Hepatocyte (in vitro differentiated cells): Measurements from ENCODE around the gene DOHH. TPM values are rescaled to one million over a fixed set of nuclear protein-coding genes. Genes with fewer than 3 reads are reported as not detected.

Experiments
- DNase-seq: peaks from one replicate; pipeline ENCODE4 v3.0.0-alpha.2; 2016; ENCODE audit warnings: low spot score
- H2AFZ ChIP-seq: fragments of 200-600 bp; sonication (generic); 2 replicates; pipeline ENCODE4 v1.6.0; 2016; ENCODE audit warnings: antibody characterized with exemption, mild to moderate bottlenecking
- H3K27ac ChIP-seq: fragments of 200-600 bp; sonication (generic); 2 replicates; pipeline ENCODE4 v1.5.1; 2016; ENCODE audit warnings: mild to moderate bottlenecking
- H3K27me3 ChIP-seq: fragments of 200-600 bp; sonication (generic); 2 replicates; pipeline ENCODE4 v1.6.1; 2016
- H3K36me3 ChIP-seq: fragments of 200-600 bp; sonication (generic); replicated peaks from 2 replicates; pipeline ENCODE4 v1.5.1; 2016; ENCODE audit warnings: low read depth; ENCODE audit not compliant: insufficient read depth
- H3K4me1 ChIP-seq: fragments of 200-600 bp; sonication (generic); 2 replicates; pipeline ENCODE4 v1.5.1; 2016; ENCODE audit warnings: mild to moderate bottlenecking, moderate library complexity; ENCODE audit not compliant: insufficient read depth
- H3K4me2 ChIP-seq: fragments of 200-600 bp; sonication (generic); 2 replicates; pipeline ENCODE4 v1.6.0; 2016
- H3K4me3 ChIP-seq: fragments of 200-600 bp; sonication (generic); 2 replicates; pipeline ENCODE4 v1.5.1; 2016; ENCODE audit warnings: mild to moderate bottlenecking
- H3K79me2 ChIP-seq: fragments of 200-600 bp; sonication (generic); 2 replicates; pipeline ENCODE4 v1.6.0; 2017; ENCODE audit warnings: mild to moderate bottlenecking
- H3K9me2 ChIP-seq: fragments of 200-600 bp; sonication (generic); replicated peaks from 2 replicates; pipeline ENCODE4 v1.6.0; 2017; ENCODE audit warnings: mild to moderate bottlenecking; ENCODE audit not compliant: insufficient read depth
- H3K9me3 ChIP-seq: fragments of 200-600 bp; sonication (generic); 2 replicates; pipeline ENCODE4 v1.5.1; 2016; ENCODE audit warnings: low read depth, mild to moderate bottlenecking
- H4K20me1 ChIP-seq: fragments of 200-600 bp; sonication (generic); 2 replicates; pipeline ENCODE4 v1.6.0; 2016; ENCODE audit warnings: mild to moderate bottlenecking; ENCODE audit not compliant: insufficient read depth, poor library complexity, severe bottlenecking
- CTCF ChIP-seq: fragments of 200-600 bp; sonication (generic); IDR thresholded peaks from 2 replicates; pipeline ENCODE4 v1.5.1; 2016; ENCODE audit warnings: antibody characterized with exemption, mild to moderate bottlenecking; ENCODE audit not compliant: poor library complexity
- EZH2 ChIP-seq: fragments of 200-600 bp; sonication (generic); IDR thresholded peaks from 2 replicates; pipeline ENCODE4 v1.6.1; 2016; ENCODE audit warnings: antibody characterized with exemption, mild to moderate bottlenecking, borderline replicate concordance
- EZH2phosphoT487 ChIP-seq: fragments of 200-600 bp; sonication (generic); IDR thresholded peaks from one replicate; pipeline ENCODE4 v1.6.1; 2018; ENCODE audit warnings: antibody characterized with exemption, mild to moderate bottlenecking, low read depth, moderate library complexity; ENCODE audit not compliant: unreplicated experiment, severe bottlenecking
- WGBS: methylation state at CpG from one replicate; pipeline ENCODE4 v1.1.6; 2016; ENCODE audit warnings: low lambda C conversion rate; ENCODE audit errors: missing lambda C conversion rate; 5-methylcytosine and 5-hydroxymethylcytosine counted together
- polyA plus RNA-seq: library from polyadenylated mRNA; unstranded; fragments of >200 nt; fragmentation: Nextera tagmentation; extraction: Ambion mirVana; gene quantifications from 2 replicates; pipeline ENCODE4 v1.2.1, GENCODE V29; 2016
- small RNA-seq: library from RNA; depleted of rRNA; stranded (forward); fragments of <200 nt; gene quantifications from one replicate; pipeline ENCODE3, GENCODE V24; 2014
- total RNA-seq: library from RNA; depleted of rRNA; stranded (reverse); fragments of >200 nt; gene quantifications from 2 replicates; pipeline ENCODE4 v1.2.3, GENCODE V29; 2014

The DOHH gene
- total and polyA plus RNA-seq, 2 experiments from 2014 or later: 14.9 to 17.6 TPM

GRCh38 chr19:3442487-3443071 is 57.9 kb downstream of the DOHH start:
- H3K4me3 ChIP-seq: no peak overlapping the region
- H3K4me1 ChIP-seq: peaks cover 5% of the 10 kb centered on the region
- no peak for TF ChIP-seq CTCF
- TF ChIP-seq EZH2: no peak
- no peak for TF ChIP-seq EZH2phosphoT487
- no peak overlapping the region for H3K4me2 ChIP-seq
- no peak for DNase-seq
- no peaks in the 10 kb centered on the region for H4K20me1 ChIP-seq
- H3K27me3 ChIP-seq: no peaks in the 10 kb centered on the region
- no peaks in the 10 kb centered on the region for H3K79me2 ChIP-seq
- H3K9me2 ChIP-seq: no peaks in the 10 kb centered on the region
- no peak overlapping the region for H3K27ac ChIP-seq
- H3K9me3 ChIP-seq: no peaks in the 10 kb centered on the region
- H2AFZ ChIP-seq: no peak overlapping the region
- 95% methylated on average over 15 of the region's 15 CpGs for WGBS
- H3K36me3 ChIP-seq: no peaks in the 10 kb centered on the region

GRCh38 chr19:3441986-3442329 is 58.5 kb downstream of the DOHH start:
- WGBS: 72% methylated on average over 14 of the region's 14 CpGs
- no peak for TF ChIP-seq EZH2
- TF ChIP-seq EZH2phosphoT487: no peak
- no peak for TF ChIP-seq CTCF
- Histone ChIP-seq H3K9me2 (no peaks in the 10 kb centered on the region), H3K27ac (no peak overlapping the region), H3K4me2 (no peak overlapping the region), H3K4me3 (no peak overlapping the region), H4K20me1 (no peaks in the 10 kb centered on the region), H3K36me3 (no peaks in the 10 kb centered on the region), H3K9me3 (no peaks in the 10 kb centered on the region), H2AFZ (no peak overlapping the region), H3K4me1 (peaks cover 5% of the 10 kb centered on the region), H3K79me2 (no peaks in the 10 kb centered on the region), H3K27me3 (no peaks in the 10 kb centered on the region)
- no peak for DNase-seq

- H3K9me3 ChIP-seq: no peaks in the 10 kb centered on the region
- no peaks in the 10 kb centered on the region for H3K9me2 ChIP-seq
- TF ChIP-seq EZH2phosphoT487 (no peak), CTCF (no peak), EZH2 (no peak)
- no peaks in the 10 kb centered on the region for H3K36me3 ChIP-seq
- H3K27me3 ChIP-seq: no peaks in the 10 kb centered on the region
- no peaks in the 10 kb centered on the region for H3K79me2 ChIP-seq
- H3K27ac ChIP-seq: no peak overlapping the region
- H3K4me2 ChIP-seq: no peak overlapping the region
- peaks cover 5% of the 10 kb centered on the region for H3K4me1 ChIP-seq
- WGBS: 88% methylated on average over 18 of the region's 25 CpGs
- no peak for DNase-seq
- H3K4me3 ChIP-seq: no peak overlapping the region
- H2AFZ ChIP-seq: no peak overlapping the region
- no peaks in the 10 kb centered on the region for H4K20me1 ChIP-seq
These were observed 59.1 kb downstream of the DOHH start for GRCh38 chr19:3441089-3441985.

Small RNA genes within 50 kb of the gene (small RNA-seq; reads per million reads assigned to genes)
- gene RF00212: not detected

Other genes with a start within 250 kb of the DOHH start
- 7.1 and 7.8 TPM in 2 replicates for gene NFIC, start 134.1 kb downstream of the DOHH start, total RNA-seq
- gene NFIC, start 134.1 kb downstream of the DOHH start, polyA plus RNA-seq: 20.9 and 30.5 TPM in 2 replicates
- 81.2 and 85.5 TPM in 2 replicates for gene SMIM24, start 20.1 kb downstream of the DOHH start, total RNA-seq
- gene SMIM24, start 20.1 kb downstream of the DOHH start, polyA plus RNA-seq: 114 and 151 TPM in 2 replicates
- gene SMIM44, start 17.2 kb downstream of the DOHH start, total RNA-seq: not detected in 2 replicates
- gene SMIM44, start 17.2 kb downstream of the DOHH start, polyA plus RNA-seq: not detected in 2 replicates
- gene FZR1, start 5.6 kb upstream of the DOHH start, total RNA-seq: 18.1 and 32.1 TPM in 2 replicates
- 51.0 and 51.9 TPM in 2 replicates for gene FZR1, start 5.6 kb upstream of the DOHH start, polyA plus RNA-seq
- gene TEKTIP1, start 38.5 kb upstream of the DOHH start, total RNA-seq: not detected in 2 replicates
- gene TEKTIP1, start 38.5 kb upstream of the DOHH start, polyA plus RNA-seq: 1.4 and 1.5 TPM in 2 replicates
- gene MFSD12, start 56.9 kb upstream of the DOHH start, total RNA-seq: 39.3 and 44.7 TPM in 2 replicates
- 57.7 and 63.5 TPM in 2 replicates for gene MFSD12, start 56.9 kb upstream of the DOHH start, polyA plus RNA-seq
- gene HMG20B, start 72.3 kb upstream of the DOHH start, total RNA-seq: 61.4 and 62.6 TPM in 2 replicates
- gene HMG20B, start 72.3 kb upstream of the DOHH start, polyA plus RNA-seq: 82.3 and 105 TPM in 2 replicates
- 0.04 TPM in 1 of 2 replicates, not detected in the other for gene GIPC3, start 84.8 kb upstream of the DOHH start, total RNA-seq
- gene GIPC3, start 84.8 kb upstream of the DOHH start, polyA plus RNA-seq: 0.19 and 0.28 TPM in 2 replicates
- gene TBXA2R, start 106.2 kb upstream of the DOHH start, total RNA-seq: 0.12 and 0.70 TPM in 2 replicates
- gene TBXA2R, start 106.2 kb upstream of the DOHH start, polyA plus RNA-seq: 1.2 and 2.0 TPM in 2 replicates
- gene CACTIN, start 126.1 kb upstream of the DOHH start, total RNA-seq: 15.5 and 18.3 TPM in 2 replicates
- 15.7 and 18.3 TPM in 2 replicates for gene CACTIN, start 126.1 kb upstream of the DOHH start, polyA plus RNA-seq
- 13.7 and 20.7 TPM in 2 replicates for gene PIP5K1C, start 199.8 kb upstream of the DOHH start, total RNA-seq
- 33.5 and 37.1 TPM in 2 replicates for gene PIP5K1C, start 199.8 kb upstream of the DOHH start, polyA plus RNA-seq
- gene TJP3, start 207.7 kb upstream of the DOHH start, total RNA-seq: 23.7 and 24.4 TPM in 2 replicates
- 49.2 and 56.9 TPM in 2 replicates for gene TJP3, start 207.7 kb upstream of the DOHH start, polyA plus RNA-seq